Natural killer cell (primary cell): ENCODE data around the gene ANKRD22. TPM values are rescaled to one million over a fixed set of nuclear protein-coding genes. Genes with fewer than 3 reads are reported as not detected.

Experiments
- ATAC-seq, 3 donors: fragments of 150-1000 bp in 2 of 3; fragments of 200-7000 bp in 1 of 3; cut with Tn5 transposase; 1 replicate in 1 of 3; 2 replicates in 2 of 3; pipeline ENCODE4 v1.10.0; 2021; ENCODE audit warnings: mild to moderate bottlenecking in 2 of 3, moderate library complexity in 2 of 3
- DNase-seq, 2 donors: peaks; one replicate each; pipeline versions ENCODE4 v3.0.0 to v3.0.0-alpha.2; 2013 to 2021; ENCODE audit warnings: mixed read lengths in 1 of 2
- H3K27ac ChIP-seq: one replicate; pipeline ENCODE4 v1.5.1; 2013; ENCODE audit warnings: mild to moderate bottlenecking, low read length
- H3K27me3 ChIP-seq: one replicate; pipeline ENCODE4 v1.6.1; 2013; ENCODE audit warnings: low read length; ENCODE audit not compliant: control insufficient read depth, insufficient read depth
- H3K36me3 ChIP-seq: one replicate; pipeline ENCODE4 v1.6.1; 2013; ENCODE audit warnings: low read length; ENCODE audit not compliant: control insufficient read depth, insufficient read depth
- H3K4me1 ChIP-seq: one replicate; pipeline ENCODE4 v1.6.1; 2013; ENCODE audit warnings: low read length; ENCODE audit not compliant: control insufficient read depth, insufficient read depth
- H3K4me3 ChIP-seq: one replicate; pipeline ENCODE4 v1.5.1; 2013; ENCODE audit warnings: low read length
- H3K9me3 ChIP-seq: one replicate; pipeline ENCODE4 v1.6.1; 2013; ENCODE audit warnings: low read length; ENCODE audit not compliant: control insufficient read depth, insufficient read depth
- H3K27ac Mint-ChIP-seq, 2 donors: one replicate each; pipeline ENCODE4 v1.8.0; 2022; ENCODE audit warnings: mild to moderate bottlenecking in 2 of 2, mixed read lengths in 2 of 2, moderate library complexity in 1 of 2
- H3K27me3 Mint-ChIP-seq, 2 donors: one replicate each; pipeline ENCODE4 v1.8.0; 2022; ENCODE audit warnings: low read depth in 2 of 2, mixed read lengths in 2 of 2
- H3K36me3 Mint-ChIP-seq: one replicate; pipeline ENCODE4 v1.8.0; 2022; ENCODE audit warnings: mixed read lengths
- H3K4me1 Mint-ChIP-seq, 2 donors: one replicate each; pipeline ENCODE4 v1.8.0; 2022; ENCODE audit warnings: mixed read lengths in 2 of 2
- H3K4me3 Mint-ChIP-seq: one replicate; pipeline ENCODE4 v1.8.0; 2022; ENCODE audit warnings: mild to moderate bottlenecking, moderate library complexity, mixed read lengths
- H3K9me3 Mint-ChIP-seq, 2 donors: one replicate each; pipeline ENCODE4 v1.8.0; 2022; ENCODE audit warnings: mixed read lengths in 2 of 2
- CTCF ChIP-seq: fragments of 200-600 bp; IDR thresholded peaks from one replicate; pipeline ENCODE4 v1.8.0; 2022; ENCODE audit warnings: antibody characterized with exemption
- WGBS: methylation state at CpG from one replicate; pipeline ENCODE4 v1.1.7; 2013; ENCODE audit warnings: missing lambda C conversion rate; ENCODE audit not compliant: insufficient coverage; 5-methylcytosine and 5-hydroxymethylcytosine counted together
- intact Hi-C: fragments of 100-400 bp; cut with micrococcal nuclease; formaldehyde crosslinking; loops from one replicate; pipeline ENCODE4 v1.14.2; 2022
- total RNA-seq, 4 donors: library from RNA; stranded (reverse); fragments of 120-200 nt in 1 of 4; gene quantifications; one replicate each; pipeline versions ENCODE4 v1.2.3 to v1.2.4, GENCODE V29; 2013 to 2022

ANKRD22 gene
- total RNA-seq, 3 donors from 2014 or later (not counting 1 experiment from before 2014, with no cell fraction given): not detected

GRCh38 chr10:88880282-88881076 is 28.8 kb upstream of the ANKRD22 start:
- Histone ChIP-seq H3K4me3 (peak overlapping the region; percentile 89), H3K27ac (peak overlapping the region; percentile 93), H3K4me1 (peaks cover 14% of the 10 kb centered on the region), H3K27me3 (no peaks in the 10 kb centered on the region), H3K9me3 (no peaks in the 10 kb centered on the region), H3K36me3 (no peaks in the 10 kb centered on the region)
- Mint-ChIP-seq H3K27ac (peak overlapping the region; percentile 88 to 97), H3K27me3 (peaks cover 0 to 4% of the 10 kb centered on the region in 2 donors), H3K4me1 (peaks cover 50 to 59% of the 10 kb centered on the region in 2 donors), H3K9me3 (no peaks in the 10 kb centered on the region), H3K4me3 (peak overlapping the region; percentile 98), H3K36me3 (no peaks in the 10 kb centered on the region)
- DNase-seq (peak; percentile 69 to 84), ATAC-seq (peak; percentile 75 to 91 (median 80))
- WGBS: under 1% methylated on average over 84 of the region's 84 CpGs
- TF ChIP-seq CTCF: no peak
- intact Hi-C loops: loop anchor here (2.0 to 5.0 kb wide), 3 partner anchors 46 to 54 kb away; no protein-coding TSS in a partner anchor

GRCh38 chr10:88879534-88880281 is 28.1 kb upstream of the ANKRD22 start, which contains the start of gene STAMBPL1:
TSS of gene STAMBPL1 (plus strand) at chr10:88880245. CDS start at chr10:88901709, 21,464 bp downstream.
- no peak for TF ChIP-seq CTCF
- Mint-ChIP-seq H3K36me3 (no peaks in the 10 kb centered on the region), H3K27ac (peak within 1 kb of the TSS; percentile 88 to 97), H3K9me3 (no peaks in the 10 kb centered on the region), H3K4me3 (peak within 1 kb of the TSS; percentile 98), H3K27me3 (peaks cover 0 to 4% of the 10 kb centered on the region in 2 donors), H3K4me1 (peaks cover 50 to 51% of the 10 kb centered on the region in 2 donors)
- no peaks in the 10 kb centered on the region for H3K9me3 ChIP-seq
- peak within 1 kb of the TSS; percentile 89 for H3K4me3 ChIP-seq
- intact Hi-C loops: loop anchor here (2.0 to 5.0 kb wide), 3 partner anchors 45 to 53 kb away; no protein-coding TSS in a partner anchor
- ATAC-seq (peak; percentile 57 to 70 (median 64)), DNase-seq (peak; percentile 59 to 77)
- 0% methylated on average over 22 of the region's 26 CpGs for WGBS
- peak within 1 kb of the TSS; percentile 93 for H3K27ac ChIP-seq
- no peaks in the 10 kb centered on the region for H3K27me3 ChIP-seq
- peaks cover 14% of the 10 kb centered on the region for H3K4me1 ChIP-seq
- H3K36me3 ChIP-seq: no peaks in the 10 kb centered on the region

GRCh38 chr10:88877298-88877697 is 25.7 kb upstream of the ANKRD22 start:
- Mint-ChIP-seq H3K27ac (no peak overlapping the region), H3K9me3 (no peaks in the 10 kb centered on the region), H3K27me3 (peaks cover 4% of the 10 kb centered on the region in 2 donors), H3K4me3 (no peak overlapping the region), H3K4me1 (peaks cover 29 to 32% of the 10 kb centered on the region in 2 donors), H3K36me3 (no peaks in the 10 kb centered on the region)
- Histone ChIP-seq H3K4me3 (no peak overlapping the region), H3K36me3 (no peaks in the 10 kb centered on the region), H3K9me3 (no peaks in the 10 kb centered on the region), H3K27me3 (no peaks in the 10 kb centered on the region), H3K27ac (no peak overlapping the region), H3K4me1 (peaks cover 14% of the 10 kb centered on the region)
- no peak for TF ChIP-seq CTCF
- intact Hi-C loops: no loop called here
- WGBS: over 99% methylated on average over 6 of the region's 6 CpGs
- DNase-seq: no peak
- no peak for ATAC-seq
